ENCODE data around the gene MANSC1. TPM values are rescaled to one million over a fixed set of nuclear protein-coding genes. Genes with fewer than 3 reads are reported as not detected.

MANSC1 gene
- total and polyA plus RNA-seq, 2 donors (not counting 1 experiment from before 2014, with no cell fraction given), result 0.09 to 0.32 TPM

DNA sequence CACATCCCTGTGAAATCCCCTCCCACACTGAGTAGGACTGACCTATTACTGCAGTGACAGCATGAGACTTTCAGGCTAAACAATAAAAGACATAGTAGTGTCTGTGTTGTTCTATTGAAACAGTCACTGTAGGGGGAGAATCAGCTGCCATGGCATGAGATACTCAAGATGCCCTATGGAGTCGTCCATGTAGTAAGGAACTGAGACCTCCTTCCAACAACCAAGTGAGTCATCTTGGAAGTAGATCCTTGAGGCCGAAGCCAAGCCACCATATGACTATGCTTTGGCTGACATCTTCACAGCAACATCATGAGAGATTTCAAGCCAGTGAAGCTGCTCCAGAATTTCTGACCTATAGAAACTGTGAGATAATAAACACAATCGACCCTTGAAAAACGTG lies 71.1 kb downstream of the MANSC1 start:
- Histone ChIP-seq H2AFZ (ENCODE audit: insufficient read depth, low read depth, low read length, poor library complexity, severe bottlenecking) (no peak overlapping the region), H3K4me2 (replicated peaks; ENCODE audit: low read depth, low read length, poor library complexity, severe bottlenecking) (no peak overlapping the region), H4K20me1 (ENCODE audit: control insufficient read depth, insufficient read depth, low read length, poor library complexity, severe bottlenecking) (no peaks in the 10 kb centered on the region), H3K9me3 (ENCODE audit: control extremely low read depth in 1 of 3, control insufficient read depth in 2 of 3, insufficient read depth in 1 of 3, low read length in 2 of 3) (peaks cover 0 to 13% (median 2%) of the 10 kb centered on the region in 3 donors), H3K4me3 (ENCODE audit: control extremely low read depth in 1 of 5, extremely low read depth in 1 of 5, insufficient read depth in 1 of 5, low read depth in 2 of 5, low read length in 4 of 5) (no peak overlapping the region), H3K27me3 (replicated peaks in 1 of 4; ENCODE audit: control extremely low read depth in 1 of 4, control insufficient read depth in 3 of 4, insufficient read depth in 4 of 4, low read length in 3 of 4) (peaks cover 0 to 3% (median 1%) of the 10 kb centered on the region in 4 experiments), H3K4me1 (ENCODE audit: control insufficient read depth in 2 of 2, insufficient read depth in 2 of 2, low read length in 2 of 2) (no peaks in the 10 kb centered on the region), H3K9ac (ENCODE audit: low read length) (no peak overlapping the region), H3K27ac (ENCODE audit: low read length in 2 of 2) (no peak overlapping the region), H3K79me2 (ENCODE audit: control insufficient read depth, insufficient read depth, low read length) (no peaks in the 10 kb centered on the region), H3K36me3 (replicated peaks in 1 of 2; ENCODE audit: control extremely low read depth in 1 of 2, control insufficient read depth in 1 of 2, extremely low read depth in 1 of 2, insufficient read depth in 2 of 2, low read length in 1 of 2) (no peaks in the 10 kb centered on the region)
- Mint-ChIP-seq H3K4me1 (no peaks in the 10 kb centered on the region), H3K4me3 (no peak overlapping the region), H3K27ac (no peak overlapping the region), H3K9me3 (ENCODE audit: insufficient read depth) (peaks cover 4% of the 10 kb centered on the region), H3K27me3 (peaks cover 18% of the 10 kb centered on the region)
- TF ChIP-seq EZH2 (IDR thresholded peaks at IDR 0.05; ENCODE audit: borderline replicate concordance, insufficient read depth, low read depth, low read length, poor library complexity, severe bottlenecking), result no peak
- TF ChIP-seq, protein P1, sequence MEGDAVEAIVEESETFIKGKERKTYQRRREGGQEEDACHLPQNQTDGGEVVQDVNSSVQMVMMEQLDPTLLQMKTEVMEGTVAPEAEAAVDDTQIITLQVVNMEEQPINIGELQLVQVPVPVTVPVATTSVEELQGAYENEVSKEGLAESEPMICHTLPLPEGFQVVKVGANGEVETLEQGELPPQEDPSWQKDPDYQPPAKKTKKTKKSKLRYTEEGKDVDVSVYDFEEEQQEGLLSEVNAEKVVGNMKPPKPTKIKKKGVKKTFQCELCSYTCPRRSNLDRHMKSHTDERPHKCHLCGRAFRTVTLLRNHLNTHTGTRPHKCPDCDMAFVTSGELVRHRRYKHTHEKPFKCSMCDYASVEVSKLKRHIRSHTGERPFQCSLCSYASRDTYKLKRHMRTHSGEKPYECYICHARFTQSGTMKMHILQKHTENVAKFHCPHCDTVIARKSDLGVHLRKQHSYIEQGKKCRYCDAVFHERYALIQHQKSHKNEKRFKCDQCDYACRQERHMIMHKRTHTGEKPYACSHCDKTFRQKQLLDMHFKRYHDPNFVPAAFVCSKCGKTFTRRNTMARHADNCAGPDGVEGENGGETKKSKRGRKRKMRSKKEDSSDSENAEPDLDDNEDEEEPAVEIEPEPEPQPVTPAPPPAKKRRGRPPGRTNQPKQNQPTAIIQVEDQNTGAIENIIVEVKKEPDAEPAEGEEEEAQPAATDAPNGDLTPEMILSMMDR (IDR thresholded peaks at IDR 0.05), result no peak
- intact Hi-C loops (cut with micrococcal nuclease), result no loop called here
- ChIA-PET POLR2A (no interaction called here), CTCF (no interaction called here)
- WGBS (ENCODE audit: insufficient coverage), result 79% methylated on average over 2 of the region's 4 CpGs
- ATAC-seq (ENCODE audit: low read depth) (no peak), DNase-seq (no peak)

Small RNA genes lying within 50 kb of the gene (small RNA-seq; reads per million reads assigned to genes)
- gene RNU6-318P (ENCODE audit: insufficient read length, low read depth, low replicate concordance), result not detected

Other genes with a start within 250 kb of the MANSC1 start
- gene LRP6, start 83.2 kb downstream of the MANSC1 start, total RNA-seq, result 2.8 TPM in 2 replicates
- gene LRP6, start 83.2 kb downstream of the MANSC1 start, polyA plus RNA-seq, result 0.32 and 0.34 TPM in 2 replicates
- 46.2 and 51.7 TPM in 2 replicates for gene BORCS5, start 6.8 kb upstream of the MANSC1 start, total RNA-seq
- 7.6 and 11.9 TPM in 2 replicates for gene BORCS5, start 6.8 kb upstream of the MANSC1 start, polyA plus RNA-seq
- gene DUSP16, start 212.6 kb upstream of the MANSC1 start, total RNA-seq, result 5.6 and 5.9 TPM in 2 replicates
- 0.35 and 0.37 TPM in 2 replicates for gene DUSP16, start 212.6 kb upstream of the MANSC1 start, polyA plus RNA-seq

All from B cell (primary cell).